Progenitor cell of endocrine pancreas (in vitro differentiated cells): ENCODE data around the gene CALHM6. TPM values are rescaled to one million over a fixed set of nuclear protein-coding genes. Genes with fewer than 3 reads are reported as not detected.

Source experiments
- DNase-seq: peaks from one replicate; pipeline ENCODE4 v3.0.0; 2021; ENCODE audit warnings: low spot score; ENCODE audit not compliant: unreplicated experiment
- H3K27ac Mint-ChIP-seq: 2 replicates; pipeline ENCODE4 v1.8.0; 2021; ENCODE audit warnings: mild to moderate bottlenecking, moderate library complexity, mixed read lengths
- H3K27me3 Mint-ChIP-seq: 2 replicates; pipeline ENCODE4 v1.8.0; 2021; ENCODE audit warnings: mixed read lengths
- H3K36me3 Mint-ChIP-seq: 2 replicates; pipeline ENCODE4 v1.8.0; 2022; ENCODE audit warnings: mixed read lengths; ENCODE audit not compliant: insufficient read depth
- H3K4me1 Mint-ChIP-seq: 2 replicates; pipeline ENCODE4 v1.8.0; 2021; ENCODE audit warnings: low read depth, mixed read lengths
- H3K4me3 Mint-ChIP-seq: 2 replicates; pipeline ENCODE4 v1.8.0; 2021; ENCODE audit warnings: low read depth, mild to moderate bottlenecking, moderate library complexity, mixed read lengths
- H3K9me3 Mint-ChIP-seq: 2 replicates; pipeline ENCODE4 v1.8.0; 2021; ENCODE audit warnings: low read depth, mixed read lengths
- CTCF ChIP-seq: fragments of 200-600 bp; sonication (generic); IDR thresholded peaks from one replicate; pipeline ENCODE4 v1.5.0; 2021; ENCODE audit warnings: antibody characterized with exemption, mild to moderate bottlenecking; ENCODE audit not compliant: unreplicated experiment
- total RNA-seq: library from RNA; stranded (reverse); gene quantifications from 2 replicates; pipeline ENCODE4 v1.2.1, GENCODE V29; 2021

The CALHM6 gene
- total RNA-seq, 1 donor from 2014 or later: 1.2 TPM

DNA sequence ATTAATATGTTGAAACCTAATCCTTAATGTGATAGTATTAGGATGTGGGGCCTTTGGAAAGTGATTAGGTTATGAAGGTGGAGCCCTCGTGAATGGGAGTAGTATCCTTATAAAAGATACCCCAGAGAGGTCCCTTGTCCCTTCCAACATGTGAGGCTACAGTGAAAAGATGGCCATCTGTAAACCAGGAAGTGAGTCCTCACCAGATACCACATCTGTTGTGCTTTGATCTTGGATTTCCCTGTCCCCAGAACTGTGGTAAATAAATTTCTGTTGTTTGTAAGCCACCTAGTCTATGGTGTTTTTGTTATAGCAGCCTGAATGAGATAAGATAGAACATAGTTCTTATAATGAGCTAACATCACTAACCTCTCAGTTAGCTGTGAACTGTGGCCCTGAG, 16.6 kb upstream of the CALHM6 start:
- DNase-seq: no peak
- TF ChIP-seq CTCF: no peak
- H3K4me3 Mint-ChIP-seq: no peak overlapping the region
- H3K27ac Mint-ChIP-seq: no peak overlapping the region
- H3K9me3 Mint-ChIP-seq: no peaks in the 10 kb centered on the region
- no peaks in the 10 kb centered on the region for H3K36me3 Mint-ChIP-seq
- H3K4me1 Mint-ChIP-seq: peaks cover 2% of the 10 kb centered on the region
- no peaks in the 10 kb centered on the region for H3K27me3 Mint-ChIP-seq

DNA sequence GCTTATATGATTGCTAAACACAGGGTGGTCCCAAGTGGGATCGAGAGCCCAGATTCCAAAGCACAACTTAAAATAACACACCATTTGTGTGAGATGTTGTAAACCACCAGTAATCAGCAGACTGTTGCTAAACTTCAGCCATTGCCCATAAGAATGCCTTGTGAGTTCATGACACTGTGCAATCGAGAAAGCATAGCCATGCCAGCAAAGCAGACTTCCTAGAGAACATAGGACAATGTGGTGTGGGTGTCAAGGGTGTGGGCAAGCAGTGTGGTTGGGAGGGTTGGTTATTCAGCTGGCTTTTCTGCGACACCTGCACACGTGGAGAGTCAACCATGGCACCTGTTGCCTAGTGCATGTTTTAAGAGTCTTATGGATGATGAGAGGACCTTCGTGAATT, 16.1 kb upstream of the CALHM6 start:
- DNase-seq: no peak
- Mint-ChIP-seq H3K27me3 (no peaks in the 10 kb centered on the region), H3K9me3 (no peaks in the 10 kb centered on the region), H3K27ac (no peak overlapping the region), H3K36me3 (no peaks in the 10 kb centered on the region), H3K4me3 (no peak overlapping the region), H3K4me1 (peaks cover 2% of the 10 kb centered on the region)
- TF ChIP-seq CTCF: no peak

DNA sequence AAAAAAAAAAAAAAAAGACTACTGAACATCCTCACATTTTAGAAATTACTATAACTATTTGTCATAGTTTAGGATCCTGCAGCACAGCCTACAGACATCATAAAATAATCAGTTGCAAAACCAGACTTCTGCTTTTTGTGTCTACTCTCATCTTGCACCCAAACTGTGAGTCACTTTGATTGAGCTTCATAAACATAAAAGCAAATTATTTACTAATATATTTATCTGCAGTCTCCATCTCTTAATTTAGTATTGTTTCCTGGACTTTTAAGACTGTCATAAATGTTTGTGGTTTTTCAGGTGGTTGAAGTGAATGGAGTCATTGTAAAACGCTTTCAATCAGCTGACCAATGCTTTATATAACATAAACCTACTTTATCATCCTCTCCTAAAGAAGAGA, 14.8 kb upstream of the CALHM6 start:
- no peaks in the 10 kb centered on the region for H3K9me3 Mint-ChIP-seq
- H3K36me3 Mint-ChIP-seq: no peaks in the 10 kb centered on the region
- H3K4me1 Mint-ChIP-seq: peaks cover 4% of the 10 kb centered on the region
- no peak for TF ChIP-seq CTCF
- H3K4me3 Mint-ChIP-seq: no peak overlapping the region
- H3K27ac Mint-ChIP-seq: no peak overlapping the region
- no peaks in the 10 kb centered on the region for H3K27me3 Mint-ChIP-seq
- DNase-seq: no peak

- no peak overlapping the region for H3K27ac Mint-ChIP-seq
- no peak for DNase-seq
- H3K4me1 Mint-ChIP-seq: peaks cover 6% of the 10 kb centered on the region
- no peaks in the 10 kb centered on the region for H3K27me3 Mint-ChIP-seq
- no peaks in the 10 kb centered on the region for H3K9me3 Mint-ChIP-seq
- no peaks in the 10 kb centered on the region for H3K36me3 Mint-ChIP-seq
- no peak overlapping the region for H3K4me3 Mint-ChIP-seq
- TF ChIP-seq CTCF: no peak
Measured at GRCh38 chr6:116447052-116447451, 14.1 kb upstream of the CALHM6 start.

- no peak for TF ChIP-seq CTCF
- Mint-ChIP-seq H3K36me3 (no peaks in the 10 kb centered on the region), H3K4me1 (peaks cover 6% of the 10 kb centered on the region), H3K4me3 (no peak overlapping the region), H3K9me3 (no peaks in the 10 kb centered on the region), H3K27me3 (no peaks in the 10 kb centered on the region), H3K27ac (no peak overlapping the region)
- no peak for DNase-seq
Measured at GRCh38 chr6:116447496-116448011, 13.6 kb upstream of the CALHM6 start.
